ENCODE data around the gene LMOD2. TPM values are rescaled to one million over a fixed set of nuclear protein-coding genes. Genes with fewer than 3 reads are reported as not detected.

LMOD2 gene
- total and polyA plus RNA-seq, 2 experiments from 2014 or later, result not detected

DNA sequence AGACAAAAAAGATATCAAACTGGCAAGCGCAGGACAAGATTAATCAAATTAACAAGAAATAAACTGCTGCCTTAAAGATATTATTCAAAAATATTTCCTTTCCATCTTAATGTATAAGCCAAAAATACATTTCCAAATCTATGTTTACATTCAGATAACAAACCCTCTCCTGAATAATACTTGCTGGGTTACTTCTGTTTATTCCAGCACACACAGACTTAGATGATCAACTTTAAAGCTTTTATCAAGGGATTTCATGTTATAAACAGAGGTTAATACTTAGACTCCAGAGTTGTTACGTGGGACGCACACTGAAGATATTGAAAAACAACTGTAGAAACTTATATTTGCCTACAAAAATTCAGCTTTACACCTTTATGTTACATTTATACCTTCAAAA lies 33.6 kb downstream of the LMOD2 start:
- Histone ChIP-seq H3K27me3 (ENCODE audit: insufficient read depth) (no peaks in the 10 kb centered on the region), H3K27ac (ENCODE audit: low read depth) (0 out of 2 replicates have a peak overlapping the region, but pooled peaks have one; percentile 14), H3K79me2 (replicated peaks; ENCODE audit: insufficient read depth) (peaks cover 11% of the 10 kb centered on the region), H3K4me1 (ENCODE audit: insufficient read depth) (peaks cover 24% of the 10 kb centered on the region), H3K4me3 (no peak overlapping the region), H3K36me3 (ENCODE audit: insufficient read depth) (peaks cover 17% of the 10 kb centered on the region; the same call in 1 of the 2 replicates), H4K20me1 (replicated peaks; ENCODE audit: insufficient read depth) (no peaks in the 10 kb centered on the region), H3K4me2 (no peak overlapping the region), H3F3A (replicated peaks; ENCODE audit: low read depth) (0 out of 2 replicates have a peak, but pooled peaks cover 3% of the 10 kb centered on the region), H2AFZ (no peak overlapping the region), H3K9me2 (ENCODE audit: insufficient read depth) (no peaks in the 10 kb centered on the region)
- Mint-ChIP-seq H3K27me3 (ENCODE audit: insufficient read depth, low read depth, poor library complexity) (peaks cover 4% of the 10 kb centered on the region), H3K4me3 (no peak overlapping the region), H3K36me3 (ENCODE audit: low read depth) (peaks cover 29% of the 10 kb centered on the region), H3K4me1 (peaks cover 30% of the 10 kb centered on the region), H3K9me3 (no peaks in the 10 kb centered on the region), H3K27ac (peak overlapping the region; percentile 60; the same call in 1 of the 2 replicates)
- no peak for ATAC-seq
- DNase-seq (ENCODE audit: low spot score), result no peak
- TF ChIP-seq, protein P1, sequence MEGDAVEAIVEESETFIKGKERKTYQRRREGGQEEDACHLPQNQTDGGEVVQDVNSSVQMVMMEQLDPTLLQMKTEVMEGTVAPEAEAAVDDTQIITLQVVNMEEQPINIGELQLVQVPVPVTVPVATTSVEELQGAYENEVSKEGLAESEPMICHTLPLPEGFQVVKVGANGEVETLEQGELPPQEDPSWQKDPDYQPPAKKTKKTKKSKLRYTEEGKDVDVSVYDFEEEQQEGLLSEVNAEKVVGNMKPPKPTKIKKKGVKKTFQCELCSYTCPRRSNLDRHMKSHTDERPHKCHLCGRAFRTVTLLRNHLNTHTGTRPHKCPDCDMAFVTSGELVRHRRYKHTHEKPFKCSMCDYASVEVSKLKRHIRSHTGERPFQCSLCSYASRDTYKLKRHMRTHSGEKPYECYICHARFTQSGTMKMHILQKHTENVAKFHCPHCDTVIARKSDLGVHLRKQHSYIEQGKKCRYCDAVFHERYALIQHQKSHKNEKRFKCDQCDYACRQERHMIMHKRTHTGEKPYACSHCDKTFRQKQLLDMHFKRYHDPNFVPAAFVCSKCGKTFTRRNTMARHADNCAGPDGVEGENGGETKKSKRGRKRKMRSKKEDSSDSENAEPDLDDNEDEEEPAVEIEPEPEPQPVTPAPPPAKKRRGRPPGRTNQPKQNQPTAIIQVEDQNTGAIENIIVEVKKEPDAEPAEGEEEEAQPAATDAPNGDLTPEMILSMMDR (conservative IDR thresholded peaks at IDR 0.05; ENCODE audit: low read depth in 2 of 2), result no peak
- no peak for TF ChIP-seq NANOG (IDR thresholded peaks at IDR 0.05; ENCODE audit: borderline replicate concordance)
- TF ChIP-seq, protein P2, sequence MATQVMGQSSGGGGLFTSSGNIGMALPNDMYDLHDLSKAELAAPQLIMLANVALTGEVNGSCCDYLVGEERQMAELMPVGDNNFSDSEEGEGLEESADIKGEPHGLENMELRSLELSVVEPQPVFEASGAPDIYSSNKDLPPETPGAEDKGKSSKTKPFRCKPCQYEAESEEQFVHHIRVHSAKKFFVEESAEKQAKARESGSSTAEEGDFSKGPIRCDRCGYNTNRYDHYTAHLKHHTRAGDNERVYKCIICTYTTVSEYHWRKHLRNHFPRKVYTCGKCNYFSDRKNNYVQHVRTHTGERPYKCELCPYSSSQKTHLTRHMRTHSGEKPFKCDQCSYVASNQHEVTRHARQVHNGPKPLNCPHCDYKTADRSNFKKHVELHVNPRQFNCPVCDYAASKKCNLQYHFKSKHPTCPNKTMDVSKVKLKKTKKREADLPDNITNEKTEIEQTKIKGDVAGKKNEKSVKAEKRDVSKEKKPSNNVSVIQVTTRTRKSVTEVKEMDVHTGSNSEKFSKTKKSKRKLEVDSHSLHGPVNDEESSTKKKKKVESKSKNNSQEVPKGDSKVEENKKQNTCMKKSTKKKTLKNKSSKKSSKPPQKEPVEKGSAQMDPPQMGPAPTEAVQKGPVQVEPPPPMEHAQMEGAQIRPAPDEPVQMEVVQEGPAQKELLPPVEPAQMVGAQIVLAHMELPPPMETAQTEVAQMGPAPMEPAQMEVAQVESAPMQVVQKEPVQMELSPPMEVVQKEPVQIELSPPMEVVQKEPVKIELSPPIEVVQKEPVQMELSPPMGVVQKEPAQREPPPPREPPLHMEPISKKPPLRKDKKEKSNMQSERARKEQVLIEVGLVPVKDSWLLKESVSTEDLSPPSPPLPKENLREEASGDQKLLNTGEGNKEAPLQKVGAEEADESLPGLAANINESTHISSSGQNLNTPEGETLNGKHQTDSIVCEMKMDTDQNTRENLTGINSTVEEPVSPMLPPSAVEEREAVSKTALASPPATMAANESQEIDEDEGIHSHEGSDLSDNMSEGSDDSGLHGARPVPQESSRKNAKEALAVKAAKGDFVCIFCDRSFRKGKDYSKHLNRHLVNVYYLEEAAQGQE (IDR thresholded peaks at IDR 0.05; ENCODE audit: unreplicated experiment), result no peak
- no peak for TF ChIP-seq ZNF331 (CRISPR knock-in tag; IDR thresholded peaks at IDR 0.05; ENCODE audit: low read depth)

DNA sequence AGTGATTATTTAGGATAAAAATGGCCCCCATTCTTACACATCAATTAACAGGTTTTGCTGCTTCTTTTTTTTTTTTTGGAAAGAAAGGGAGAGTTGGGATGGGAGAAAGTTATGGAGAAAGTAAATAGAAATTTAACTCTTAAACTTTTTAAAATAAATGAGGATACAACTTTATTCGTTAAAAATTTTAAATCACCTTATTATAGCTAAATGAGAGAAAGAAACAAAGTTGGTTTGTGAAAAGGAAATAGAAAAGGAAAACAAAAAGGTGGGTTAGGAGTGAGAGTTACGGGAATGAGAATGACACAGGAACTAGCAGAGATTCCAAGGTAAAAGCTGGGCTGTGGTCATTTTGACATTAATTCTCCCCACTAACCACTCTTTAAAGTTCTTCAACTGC lies 34.9 kb downstream of the LMOD2 start:
- Mint-ChIP-seq H3K4me1 (peaks cover 39% of the 10 kb centered on the region), H3K27ac (no peak overlapping the region), H3K27me3 (ENCODE audit: insufficient read depth, low read depth, poor library complexity) (peaks cover 4% of the 10 kb centered on the region), H3K4me3 (peak overlapping the region; percentile 29; the same call in 1 of the 3 replicates), H3K36me3 (ENCODE audit: low read depth) (peaks cover 39% of the 10 kb centered on the region), H3K9me3 (no peaks in the 10 kb centered on the region)
- Histone ChIP-seq H3F3A (replicated peaks; ENCODE audit: low read depth) (0 out of 2 replicates have a peak, but pooled peaks cover 3% of the 10 kb centered on the region), H3K9me2 (ENCODE audit: insufficient read depth) (no peaks in the 10 kb centered on the region), H3K27me3 (ENCODE audit: insufficient read depth) (no peaks in the 10 kb centered on the region), H3K79me2 (replicated peaks; ENCODE audit: insufficient read depth) (peaks cover 11% of the 10 kb centered on the region), H3K27ac (ENCODE audit: low read depth) (no peak overlapping the region), H3K36me3 (ENCODE audit: insufficient read depth) (peaks cover 17% of the 10 kb centered on the region; the same call in 1 of the 2 replicates), H3K4me2 (no peak overlapping the region), H3K4me3 (no peak overlapping the region), H2AFZ (no peak overlapping the region), H3K4me1 (ENCODE audit: insufficient read depth) (peaks cover 24% of the 10 kb centered on the region), H4K20me1 (replicated peaks; ENCODE audit: insufficient read depth) (no peaks in the 10 kb centered on the region)
- no peak for DNase-seq (ENCODE audit: low spot score)
- no peak for ATAC-seq
- TF ChIP-seq, protein P2 (IDR thresholded peaks at IDR 0.05; ENCODE audit: unreplicated experiment), result no peak
- no peak for TF ChIP-seq EZH2phosphoT487 (IDR thresholded peaks at IDR 0.05; ENCODE audit: unreplicated experiment)
- no peak for TF ChIP-seq ZNF331 (CRISPR knock-in tag; IDR thresholded peaks at IDR 0.05; ENCODE audit: low read depth)
- no peak for TF ChIP-seq JUNB (IDR thresholded peaks at IDR 0.05; ENCODE audit: unreplicated experiment)
- TF ChIP-seq, protein P1 (conservative IDR thresholded peaks at IDR 0.05; ENCODE audit: low read depth in 2 of 2), result no peak
